T-cell (primary cell): Measurements from ENCODE around the gene SALL4. TPM values are rescaled to one million over a fixed set of nuclear protein-coding genes. Genes with fewer than 3 reads are reported as not detected.

Experiments used
- ATAC-seq, 4 experiments: fragments of 200-7000 bp in 3 of 4; fragments of 150-1000 bp in 1 of 4; cut with Tn5 transposase; replicated peaks in 1 of 4; 1 replicate in 3 of 4; 2 replicates in 1 of 4; pipeline ENCODE4 v1.10.0; 2021; ENCODE audit warnings: moderate library complexity in 3 of 4, mild to moderate bottlenecking in 2 of 4, moderate number of reproducible peaks in 1 of 4
- CTCF ChIA-PET, 2 donors: fragments of 300-600 bp; sonication (Branson Sonifier 250); formaldehyde crosslinking; loops; one replicate each; lab custom pipeline; 2022; ENCODE audit warnings: antibody characterized with exemption in 2 of 2; lab: Charles Lee
- POLR2A ChIA-PET, 2 donors: fragments of 300-600 bp; sonication (Branson Sonifier 250); formaldehyde crosslinking; loops; one replicate each; lab custom pipeline; 2022; ENCODE audit warnings: antibody characterized with exemption in 2 of 2; lab: Charles Lee
- DNase-seq, 35 experiments: peaks; one replicate each; pipeline versions ENCODE4 v3.0.0 to v3.0.0-alpha.2; 2013 to 2023
- H3K27ac ChIP-seq: one replicate; pipeline ENCODE4 v1.5.1; 2013; ENCODE audit warnings: low read length
- H3K27me3 ChIP-seq, 2 experiments: replicated peaks in 1 of 2; 1 replicate in 1 of 2; 2 replicates in 1 of 2; pipeline versions ENCODE4 v1.6.1 to v1.7.0; 2013; ENCODE audit warnings: low read length in 1 of 2, mixed read lengths in 1 of 2; ENCODE audit not compliant: control insufficient read depth in 2 of 2, insufficient read depth in 2 of 2; ENCODE audit errors: extremely low read depth in 1 of 2
- H3K36me3 ChIP-seq, 2 donors: 1 replicate in 1 of 2; 2 replicates in 1 of 2; pipeline versions ENCODE4 v1.6.1 to v1.7.0; 2013; ENCODE audit warnings: low read length in 1 of 2; ENCODE audit not compliant: control insufficient read depth in 2 of 2, insufficient read depth in 1 of 2; ENCODE audit errors: extremely low read depth in 1 of 2
- H3K4me1 ChIP-seq, 2 experiments: 1 replicate in 1 of 2; 2 replicates in 1 of 2; pipeline versions ENCODE4 v1.6.1 to v1.7.0; 2013; ENCODE audit warnings: low read length in 2 of 2, mixed read lengths in 1 of 2; ENCODE audit not compliant: insufficient read depth in 2 of 2, control insufficient read depth in 1 of 2; ENCODE audit errors: extremely low read depth in 1 of 2
- H3K4me3 ChIP-seq, 2 donors: 1 replicate in 1 of 2; 2 replicates in 1 of 2; pipeline versions ENCODE4 v1.5.1 to v1.7.0; 2013; ENCODE audit warnings: mild to moderate bottlenecking in 2 of 2, low read length in 1 of 2, moderate library complexity in 1 of 2; ENCODE audit not compliant: control insufficient read depth in 1 of 2; ENCODE audit errors: extremely low read depth in 1 of 2
- H3K9me3 ChIP-seq: 2 replicates; pipeline ENCODE4 v1.7.0; 2013
- H3K27ac Mint-ChIP-seq, 2 donors: one replicate each; pipeline ENCODE4 v1.8.0; 2020 to 2021; ENCODE audit warnings: mild to moderate bottlenecking in 2 of 2, mixed read lengths in 2 of 2
- H3K27me3 Mint-ChIP-seq, 2 donors: one replicate each; pipeline ENCODE4 v1.8.0; 2021 to 2022; ENCODE audit warnings: mixed read lengths in 2 of 2
- H3K36me3 Mint-ChIP-seq: one replicate; pipeline ENCODE4 v1.8.0; 2021; ENCODE audit warnings: mixed read lengths
- H3K4me1 Mint-ChIP-seq, 3 donors: one replicate each; pipeline ENCODE4 v1.8.0; 2020 to 2022; ENCODE audit warnings: mixed read lengths in 3 of 3, mild to moderate bottlenecking in 1 of 3
- H3K4me3 Mint-ChIP-seq, 3 donors: one replicate each; pipeline ENCODE4 v1.8.0; 2020 to 2022; ENCODE audit warnings: mild to moderate bottlenecking in 3 of 3, mixed read lengths in 3 of 3, moderate library complexity in 3 of 3
- H3K9me3 Mint-ChIP-seq, 3 donors: one replicate each; pipeline ENCODE4 v1.8.0; 2020 to 2022; ENCODE audit warnings: mixed read lengths in 3 of 3
- WGBS: methylation state at CpG from one replicate; pipeline ENCODE4 v1.1.5; 2013; ENCODE audit warnings: missing lambda C conversion rate; ENCODE audit not compliant: insufficient coverage; 5-methylcytosine and 5-hydroxymethylcytosine counted together
- total RNA-seq, 35 experiments: library from RNA in 6 of 35; stranded (reverse) in 6 of 35; fragments of 120-200 nt in 1 of 35; gene quantifications; one replicate each; pipeline versions ENCODE4 v1.2.1 to v1.2.4 and lab custom pipeline; 2013 to 2026

The SALL4 gene
- total RNA-seq, 5 donors from 2014 or later (not counting 1 experiment from before 2014, with no cell fraction given): 0.13 to 0.48 (median 0.37) TPM; not detected in 1

DNA sequence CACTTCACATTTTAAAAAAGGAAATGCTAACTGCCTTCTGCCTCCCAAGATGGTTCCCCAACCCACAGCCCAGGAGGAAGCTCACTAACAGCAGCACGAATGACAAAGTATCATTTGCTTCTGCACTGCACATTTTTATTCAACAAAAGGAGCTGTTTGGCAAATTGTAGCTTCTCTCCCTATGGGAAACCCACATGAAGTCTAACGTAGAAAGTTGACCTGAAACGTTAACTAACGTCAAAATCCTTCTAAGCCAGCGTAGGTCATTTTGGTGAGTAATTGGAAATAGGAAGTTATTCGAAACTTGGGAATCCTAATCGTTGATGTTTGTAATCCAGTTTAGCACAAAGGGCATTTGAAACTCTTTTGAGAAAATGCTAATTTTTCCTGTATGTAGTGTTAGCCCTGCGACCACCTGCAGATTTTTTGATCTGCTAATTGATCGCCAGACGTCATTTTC, 2.9 kb downstream of the SALL4 start:
- H3K27me3 Mint-ChIP-seq: peaks cover 37 to 63% of the 10 kb centered on the region in 2 donors
- POLR2A ChIA-PET: no interaction called here

DNA sequence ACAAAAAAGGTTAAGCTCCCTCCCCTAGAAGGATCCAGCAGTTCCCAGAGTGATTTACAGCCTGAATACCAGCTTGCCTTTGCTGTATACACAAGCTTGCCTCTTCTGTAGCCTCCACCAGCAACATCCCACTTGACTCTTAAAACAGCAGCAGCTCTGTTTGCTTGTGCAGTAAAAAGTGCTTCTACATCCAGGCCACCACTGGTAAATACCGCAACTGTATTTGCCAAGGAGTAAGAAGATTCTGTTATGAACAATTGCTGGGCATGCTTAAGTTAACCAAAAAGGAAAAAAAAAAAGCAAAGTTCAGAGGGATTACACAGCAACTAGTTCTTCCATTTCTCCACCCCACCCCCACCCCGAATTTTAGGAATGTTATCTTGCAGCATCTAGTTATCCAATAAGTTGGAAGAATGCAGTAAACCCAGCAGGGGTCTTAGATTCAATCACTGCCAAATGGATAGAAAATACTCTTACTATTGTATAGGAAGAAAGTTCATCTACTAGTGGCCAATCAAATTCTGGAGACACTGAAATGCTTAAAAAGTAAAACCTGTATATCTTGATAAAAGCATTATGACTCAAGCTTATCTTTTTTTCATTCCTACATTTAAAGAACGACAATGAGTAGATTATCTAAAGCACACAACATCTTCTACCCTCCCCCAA, 4.8 kb downstream of the SALL4 start:
- ChIA-PET POLR2A (interaction anchor here in 1 of 2 donors (0.5 kb wide), 1 partner anchor 10 kb away, joined by 4 read pairs; no protein-coding TSS in a partner anchor), CTCF (interaction anchor here in 1 of 2 donors (0.5 kb wide), 1 partner anchor 15 kb away, joined by 5 read pairs; no protein-coding TSS in a partner anchor)
- no peak for DNase-seq
- Histone ChIP-seq H3K9me3 (no peaks in the 10 kb centered on the region), H3K4me1 (peaks cover 0 to 19% of the 10 kb centered on the region in 2 experiments), H3K4me3 (no peak overlapping the region), H3K36me3 (no peaks in the 10 kb centered on the region), H3K27ac (no peak overlapping the region), H3K27me3 (peaks cover 0 to 41% of the 10 kb centered on the region in 2 experiments)
- H3K9me3 Mint-ChIP-seq: no peaks in the 10 kb centered on the region
- ATAC-seq: no peak
- no CpG with 5 or more reads among the region's 3 CpGs for WGBS
- peaks cover 31 to 59% of the 10 kb centered on the region in 2 donors for H3K27me3 Mint-ChIP-seq
- peaks cover 0 to 18% (median 13%) of the 10 kb centered on the region in 3 donors for H3K4me1 Mint-ChIP-seq
- no peak overlapping the region for H3K4me3 Mint-ChIP-seq
- H3K36me3 Mint-ChIP-seq: no peaks in the 10 kb centered on the region
- H3K27ac Mint-ChIP-seq: no peak overlapping the region

More for the DNA sequence above, 2.9 kb downstream of the SALL4 start:
- DNase-seq: no peak
- peak overlapping the region in 1 of 3 donors; percentile 63 for H3K4me3 Mint-ChIP-seq
- WGBS: no CpG with 5 or more reads among the region's 10 CpGs
- H3K36me3 ChIP-seq: no peaks in the 10 kb centered on the region
- no peaks in the 10 kb centered on the region for H3K9me3 Mint-ChIP-seq
- ATAC-seq: no peak
- no peaks in the 10 kb centered on the region for H3K36me3 Mint-ChIP-seq
- peaks cover 2 to 33% of the 10 kb centered on the region in 2 experiments for H3K27me3 ChIP-seq
- H3K4me1 ChIP-seq: peaks cover 0 to 19% of the 10 kb centered on the region in 2 experiments
- H3K27ac Mint-ChIP-seq: no peak overlapping the region
- peaks cover 0 to 20% (median 13%) of the 10 kb centered on the region in 3 donors for H3K4me1 Mint-ChIP-seq
- H3K4me3 ChIP-seq: no peak overlapping the region
- CTCF ChIA-PET: interaction anchor here in 1 of 2 donors (1.2 to 1.6 kb wide), 2 partner anchors 9 to 283 kb away, joined by 3 to 9 read pairs; no protein-coding TSS in a partner anchor
- no peak overlapping the region for H3K27ac ChIP-seq
- no peaks in the 10 kb centered on the region for H3K9me3 ChIP-seq

DNA sequence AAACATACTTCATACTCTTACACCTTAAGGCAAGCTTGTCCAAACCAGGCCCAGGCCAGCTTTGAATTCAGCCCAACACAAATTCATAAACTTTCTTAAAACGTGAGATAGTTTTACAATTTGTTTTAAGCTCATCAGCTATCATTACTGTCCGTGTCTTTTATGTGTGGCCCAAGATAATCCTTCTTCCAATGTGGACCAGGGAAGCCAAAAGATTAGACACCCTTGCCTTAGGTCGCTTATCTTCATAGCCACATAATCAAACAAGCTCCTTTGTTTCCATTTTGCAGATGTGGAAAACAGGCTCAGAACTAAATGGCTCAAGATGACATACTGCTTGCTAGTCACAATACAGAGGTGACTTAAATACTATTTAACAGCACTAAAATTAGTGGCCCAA, 6.0 kb downstream of the SALL4 start:
- no peak for ATAC-seq
- CTCF ChIA-PET: interaction anchor here in 1 of 2 donors (0.6 kb wide), 1 partner anchor 265 kb away, joined by 3 read pairs; no protein-coding TSS in a partner anchor

DNA sequence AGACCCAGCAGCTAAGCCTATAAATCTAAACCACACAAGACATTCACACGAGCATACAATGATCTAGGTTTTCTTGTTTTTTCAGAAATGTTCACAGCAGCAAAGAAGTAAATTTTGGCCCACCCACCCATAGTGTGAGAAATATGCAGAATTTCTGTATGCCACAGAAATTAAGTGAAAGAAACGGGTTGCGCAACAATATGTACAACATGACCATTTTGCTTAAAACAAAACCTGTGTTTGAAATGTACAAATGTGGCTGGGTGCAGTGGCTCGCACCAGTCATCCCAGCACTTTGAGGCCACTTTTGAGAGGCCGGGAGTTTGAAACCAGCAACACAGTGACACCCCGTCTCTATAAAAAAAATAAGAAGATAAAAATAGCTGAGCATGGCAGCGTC, 9.4 kb downstream of the SALL4 start:
- H3K36me3 Mint-ChIP-seq: no peaks in the 10 kb centered on the region

More for the DNA sequence above, 6.0 kb downstream of the SALL4 start:
- Histone ChIP-seq H3K4me1 (peaks cover 0 to 15% of the 10 kb centered on the region in 2 experiments), H3K36me3 (no peaks in the 10 kb centered on the region), H3K27me3 (peaks cover 0 to 41% of the 10 kb centered on the region in 2 experiments), H3K9me3 (no peaks in the 10 kb centered on the region), H3K4me3 (no peak overlapping the region), H3K27ac (no peak overlapping the region)
- no peak for DNase-seq
- no peak overlapping the region for H3K27ac Mint-ChIP-seq
- H3K36me3 Mint-ChIP-seq: no peaks in the 10 kb centered on the region
- POLR2A ChIA-PET: no interaction called here
- no CpG with 5 or more reads among the region's 3 CpGs for WGBS
- H3K27me3 Mint-ChIP-seq: peaks cover 30 to 53% of the 10 kb centered on the region in 2 donors
- peaks cover 0 to 18% (median 13%) of the 10 kb centered on the region in 3 donors for H3K4me1 Mint-ChIP-seq
- H3K4me3 Mint-ChIP-seq: no peak overlapping the region
- no peaks in the 10 kb centered on the region for H3K9me3 Mint-ChIP-seq

DNA sequence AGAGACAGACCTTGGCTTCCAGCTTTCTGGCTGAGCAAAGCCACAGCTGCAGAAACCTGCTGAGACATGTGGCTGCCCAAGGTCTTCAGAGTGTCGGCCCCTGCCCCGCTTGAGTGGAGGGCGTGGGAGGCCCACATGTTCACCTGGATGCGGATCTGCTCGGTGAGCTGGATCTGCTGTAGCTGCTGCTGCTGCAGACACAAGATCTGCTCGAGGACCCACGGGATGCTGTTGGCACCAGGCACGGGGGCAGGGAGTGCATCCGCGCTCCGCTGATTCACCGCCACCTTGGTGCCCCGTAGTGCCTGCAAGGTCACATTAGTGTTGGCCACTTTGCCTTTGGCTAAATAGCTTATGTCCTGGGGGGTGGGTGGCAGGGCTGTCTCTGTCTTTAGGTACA, 10.7 kb downstream of the SALL4 start:
- WGBS: 93% methylated on average over 13 of the region's 13 CpGs
- no peak overlapping the region for H3K4me3 ChIP-seq
- Mint-ChIP-seq H3K27ac (no peak overlapping the region), H3K27me3 (peaks cover 14 to 28% of the 10 kb centered on the region in 2 donors), H3K9me3 (no peaks in the 10 kb centered on the region), H3K4me3 (no peak overlapping the region), H3K4me1 (no peaks in the 10 kb centered on the region), H3K36me3 (no peaks in the 10 kb centered on the region)
- no peak overlapping the region for H3K27ac ChIP-seq
- DNase-seq (no peak), ATAC-seq (no peak)
- H3K9me3 ChIP-seq: no peaks in the 10 kb centered on the region
- ChIA-PET POLR2A (no interaction called here), CTCF (no interaction called here)
- peaks cover 0 to 31% of the 10 kb centered on the region in 2 experiments for H3K27me3 ChIP-seq
- H3K4me1 ChIP-seq: no peaks in the 10 kb centered on the region
- no peaks in the 10 kb centered on the region for H3K36me3 ChIP-seq

More for the DNA sequence above, 9.4 kb downstream of the SALL4 start:
- Mint-ChIP-seq H3K27me3 (peaks cover 18 to 33% of the 10 kb centered on the region in 2 donors), H3K4me3 (no peak overlapping the region), H3K27ac (no peak overlapping the region), H3K4me1 (no peaks in the 10 kb centered on the region), H3K9me3 (no peaks in the 10 kb centered on the region)
- DNase-seq (no peak), ATAC-seq (no peak)
- ChIA-PET CTCF (no interaction called here), POLR2A (no interaction called here)
- no peaks in the 10 kb centered on the region for H3K9me3 ChIP-seq
- 77% methylated on average over 4 of the region's 7 CpGs for WGBS
- H3K4me1 ChIP-seq: no peaks in the 10 kb centered on the region
- H3K27me3 ChIP-seq: peaks cover 0 to 27% of the 10 kb centered on the region in 2 experiments
- H3K4me3 ChIP-seq: no peak overlapping the region
- no peaks in the 10 kb centered on the region for H3K36me3 ChIP-seq
- H3K27ac ChIP-seq: no peak overlapping the region

DNA sequence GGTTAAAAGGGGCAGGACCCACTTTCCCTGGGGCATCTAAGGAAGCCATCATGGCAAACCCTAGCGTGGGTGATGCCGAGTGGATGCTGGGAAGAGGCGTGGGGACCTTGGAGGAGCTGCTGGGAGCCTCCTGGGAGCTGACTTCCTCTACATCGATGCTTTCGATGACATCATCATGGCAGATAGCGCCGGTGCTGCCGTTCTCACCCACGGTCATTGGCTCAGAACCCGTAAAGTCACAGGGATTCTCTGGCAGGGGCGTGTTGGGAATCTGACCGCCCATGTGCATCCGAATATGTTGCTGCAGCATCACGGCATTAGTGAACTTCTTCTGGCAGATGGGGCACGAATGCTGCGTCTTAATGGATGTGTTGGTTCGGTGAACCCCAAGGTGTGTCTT, 12.1 kb downstream of the SALL4 start:
- POLR2A ChIA-PET: no interaction called here
- 82% methylated on average over 17 of the region's 17 CpGs for WGBS
- Histone ChIP-seq H3K4me1 (no peaks in the 10 kb centered on the region), H3K9me3 (no peaks in the 10 kb centered on the region), H3K27me3 (peaks cover 0 to 31% of the 10 kb centered on the region in 2 experiments), H3K4me3 (no peak overlapping the region), H3K36me3 (no peaks in the 10 kb centered on the region), H3K27ac (no peak overlapping the region)
- DNase-seq (no peak), ATAC-seq (no peak)
- Mint-ChIP-seq H3K4me3 (no peak overlapping the region), H3K9me3 (no peaks in the 10 kb centered on the region), H3K27ac (no peak overlapping the region), H3K27me3 (peaks cover 9 to 24% of the 10 kb centered on the region in 2 donors), H3K4me1 (no peaks in the 10 kb centered on the region), H3K36me3 (no peaks in the 10 kb centered on the region)
- CTCF ChIA-PET: no interaction called here
